GM19467 (cell line): ENCODE data around the gene DUSP16.

Experiments used
- ATAC-seq: cut with Tn5 transposase; IDR thresholded peaks from one replicate; pipeline ENCODE4 v1.9.1; 2021; ENCODE audit warnings: mild to moderate bottlenecking, moderate library complexity; ENCODE audit not compliant: unreplicated experiment

The DUSP16 gene

GRCh38 chr12:12499909-12500604, 62.6 kb downstream of the DUSP16 start:
- no peak for ATAC-seq

- no peak for ATAC-seq
Observed at GRCh38 chr12:12498210-12498609, 64.5 kb downstream of the DUSP16 start.

DNA sequence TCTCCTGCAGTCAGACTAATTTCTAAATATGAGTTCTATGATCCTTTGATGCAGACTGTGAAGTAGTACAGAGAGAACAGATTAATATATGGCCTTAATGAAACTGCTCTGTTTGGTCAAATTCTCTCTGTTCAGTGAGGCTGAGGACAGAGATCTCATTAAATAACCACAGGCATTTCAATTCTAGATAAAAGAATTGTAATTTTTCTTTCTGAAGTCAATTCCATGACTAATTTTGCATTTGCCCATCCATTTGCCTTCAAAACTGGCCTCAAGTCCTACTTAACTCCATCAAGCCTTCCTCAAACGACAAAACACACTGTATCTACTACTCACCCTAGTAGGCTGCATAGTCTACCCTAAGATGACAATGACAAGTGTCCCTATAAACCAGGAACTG, 67.1 kb downstream of the DUSP16 start:
- ATAC-seq, result no peak

DNA sequence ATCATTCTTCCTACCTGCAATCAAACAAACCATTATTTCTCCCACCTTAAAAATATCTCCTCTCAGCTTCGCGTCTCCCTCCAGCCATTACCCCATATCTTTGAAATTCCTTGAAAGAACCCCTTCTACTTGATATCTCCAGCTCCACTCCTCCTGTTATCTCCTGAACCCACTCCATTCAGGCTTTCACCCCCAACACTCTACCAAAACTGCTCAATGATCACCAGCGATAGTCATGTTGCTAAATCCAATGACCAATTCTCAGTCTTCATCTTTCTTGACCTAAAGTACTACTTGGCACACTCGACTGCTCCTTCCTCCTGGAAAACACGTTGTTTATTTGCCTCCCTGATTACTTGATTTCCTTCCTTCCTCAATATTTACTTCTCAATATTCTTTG, 70.1 kb downstream of the DUSP16 start:
- ATAC-seq, result no peak

GRCh38 chr12:12491606-12492005, 71.1 kb downstream of the DUSP16 start:
- no peak for ATAC-seq

- ATAC-seq, result no peak
Observed at GRCh38 chr12:12488823-12489550, 73.7 kb downstream of the DUSP16 start.

DNA sequence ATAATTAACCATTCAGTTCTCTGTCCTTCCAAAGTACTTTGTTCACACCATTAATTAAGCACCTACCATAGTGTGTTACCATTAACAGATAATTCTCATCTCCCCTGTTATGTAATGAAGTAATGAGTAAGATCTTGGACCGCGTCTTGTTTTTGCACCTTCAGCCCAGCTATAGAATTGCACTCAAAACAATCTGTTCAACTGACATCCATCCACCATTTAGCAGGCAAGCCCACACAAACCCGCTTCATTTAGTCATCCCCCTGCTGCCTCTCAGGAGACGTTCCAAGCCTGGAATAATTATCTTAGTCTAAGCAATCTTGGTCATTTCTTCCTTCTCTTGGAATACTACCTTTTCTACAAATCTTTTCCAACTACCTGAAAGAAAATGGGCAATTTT, 74.4 kb downstream of the DUSP16 start:
- ATAC-seq, result no peak

- ATAC-seq, result no peak
Observed at GRCh38 chr12:12487490-12487889, 75.2 kb downstream of the DUSP16 start.

GRCh38 chr12:12486661-12487240, 75.9 kb downstream of the DUSP16 start:
- ATAC-seq, result peak; percentile 87

- ATAC-seq, result no peak
Observed at GRCh38 chr12:12483438-12483837, 79.2 kb downstream of the DUSP16 start.

GRCh38 chr12:12482959-12483358, 79.7 kb downstream of the DUSP16 start:
- ATAC-seq, result no peak

- ATAC-seq, result no peak
Observed at GRCh38 chr12:12482150-12482761, 80.4 kb downstream of the DUSP16 start.

DNA sequence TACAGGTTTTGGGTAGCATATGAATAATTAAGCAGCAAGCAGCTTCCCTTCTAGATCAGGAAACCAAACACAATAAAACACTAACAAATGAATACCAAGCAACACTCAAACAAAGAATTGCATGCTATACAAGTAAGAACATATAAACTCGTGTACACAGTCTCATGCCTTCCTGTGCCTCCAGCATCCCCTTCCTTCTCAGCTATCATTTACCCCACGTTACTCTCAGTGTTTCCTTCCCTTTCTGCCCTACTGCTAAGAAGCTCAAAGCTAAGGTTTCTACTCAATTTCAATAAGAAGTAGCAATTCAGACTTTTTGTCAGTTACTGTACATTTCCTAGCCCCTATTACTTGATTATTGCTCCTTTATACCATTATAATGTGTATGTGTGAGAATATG, 81.0 kb downstream of the DUSP16 start:
- no peak for ATAC-seq

- ATAC-seq, result no peak
Observed at GRCh38 chr12:12480074-12480473, 82.6 kb downstream of the DUSP16 start.

DNA sequence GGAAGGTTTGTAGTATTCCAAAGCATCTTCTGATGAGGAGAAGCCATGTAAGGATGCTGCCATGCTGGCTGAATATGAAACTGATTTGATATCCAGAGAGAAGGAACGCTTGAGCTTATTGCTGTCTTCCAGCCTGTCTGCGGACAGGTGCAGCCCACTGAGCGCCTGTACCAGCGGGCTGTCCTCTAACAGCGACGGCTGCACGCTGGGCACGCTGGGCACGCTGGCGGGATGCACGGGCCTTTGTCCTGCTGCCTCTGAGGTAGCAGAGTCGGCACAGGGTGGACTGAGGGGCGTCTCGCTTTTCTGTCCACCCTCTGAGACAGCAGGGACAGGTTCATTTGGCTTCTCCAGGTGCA, 85.2 kb downstream of the DUSP16 start:
- ATAC-seq, result no peak

DNA sequence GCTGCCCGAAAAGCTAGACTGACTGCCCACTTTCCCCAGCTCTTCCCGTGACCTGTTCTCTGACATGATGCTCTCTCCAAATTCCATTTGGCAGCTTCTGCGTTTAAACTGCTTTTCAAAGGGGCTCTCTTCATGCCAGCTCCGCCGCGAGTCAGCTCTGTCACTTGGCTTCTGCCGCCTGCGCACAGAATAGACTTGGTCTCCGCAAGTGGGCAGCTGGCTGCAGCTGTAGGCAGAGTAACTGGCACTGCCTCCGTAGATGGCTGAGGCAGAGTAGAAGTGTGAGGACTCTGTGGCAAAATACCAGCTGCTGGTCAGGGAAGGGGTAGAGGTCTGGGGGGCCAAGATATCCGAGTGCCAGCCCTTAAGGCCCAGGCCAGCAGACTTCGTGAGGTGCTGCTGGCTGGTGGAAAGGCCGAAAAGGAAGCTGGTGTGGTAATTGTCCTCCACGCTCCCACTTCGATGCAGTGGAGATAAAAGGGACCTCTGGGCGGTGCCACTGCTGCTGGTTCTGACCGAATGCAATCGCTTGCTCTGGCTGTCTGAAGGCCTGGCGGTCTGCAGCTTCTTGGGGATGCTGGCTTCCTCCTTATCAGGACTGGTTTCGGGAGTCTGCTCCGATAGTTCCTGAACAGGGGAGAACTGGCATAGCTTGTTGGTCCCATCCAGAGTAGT, 85.7 kb downstream of the DUSP16 start:
- no peak for ATAC-seq

- peak; percentile 90 for ATAC-seq
Observed at GRCh38 chr12:12474931-12475795, 87.5 kb downstream of the DUSP16 start.

DNA sequence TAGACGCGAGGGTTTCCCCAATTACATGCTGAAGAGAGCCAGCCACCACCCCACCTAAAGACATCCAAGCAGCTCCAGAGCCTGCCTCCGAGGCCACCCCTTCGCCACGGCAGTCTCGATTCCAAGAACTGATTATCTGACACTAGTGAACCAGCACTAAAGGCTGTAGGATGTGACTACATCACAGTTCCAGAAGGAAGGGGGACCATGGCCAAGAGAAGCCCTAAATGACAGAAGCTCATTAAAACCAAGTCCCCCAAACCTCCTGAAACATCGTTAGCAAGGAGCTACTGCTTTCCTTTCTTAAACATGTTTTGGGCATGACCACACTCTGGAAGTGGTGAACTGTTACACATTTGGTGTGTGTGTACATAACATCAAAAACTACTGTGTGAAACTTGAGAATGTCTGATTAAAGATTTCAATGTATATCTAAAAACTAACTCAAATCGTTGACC, 88.2 kb downstream of the DUSP16 start:
- ATAC-seq, result no peak

DNA sequence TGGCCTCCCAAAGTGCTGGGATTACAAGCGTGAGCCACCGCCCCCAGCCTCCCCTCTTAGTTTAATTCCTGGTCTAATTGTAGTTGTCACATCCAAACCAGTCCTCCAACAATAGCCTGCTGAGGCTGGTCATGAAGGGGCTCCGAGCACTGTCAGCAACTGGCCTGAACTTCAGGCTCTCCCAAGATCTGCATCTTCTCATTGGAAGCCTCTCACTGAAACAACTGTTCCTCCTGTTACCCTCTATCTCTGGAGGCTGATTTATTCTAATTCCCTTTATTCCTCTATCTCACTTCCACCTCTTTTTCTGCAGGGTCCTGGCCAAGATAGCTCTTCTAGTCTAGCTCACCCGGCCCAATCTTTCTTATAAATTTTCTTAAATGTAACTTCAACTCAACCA, 89.4 kb downstream of the DUSP16 start:
- no peak for ATAC-seq
